Non-pigmented ciliary epithelial cell (primary cell): Measurements from ENCODE around the gene PRCP.

ENCODE experiments used
- DNase-seq: peaks from one replicate; pipeline ENCODE4 v3.0.0-alpha.2; 2010; ENCODE audit warnings: low read depth

The PRCP gene

DNA sequence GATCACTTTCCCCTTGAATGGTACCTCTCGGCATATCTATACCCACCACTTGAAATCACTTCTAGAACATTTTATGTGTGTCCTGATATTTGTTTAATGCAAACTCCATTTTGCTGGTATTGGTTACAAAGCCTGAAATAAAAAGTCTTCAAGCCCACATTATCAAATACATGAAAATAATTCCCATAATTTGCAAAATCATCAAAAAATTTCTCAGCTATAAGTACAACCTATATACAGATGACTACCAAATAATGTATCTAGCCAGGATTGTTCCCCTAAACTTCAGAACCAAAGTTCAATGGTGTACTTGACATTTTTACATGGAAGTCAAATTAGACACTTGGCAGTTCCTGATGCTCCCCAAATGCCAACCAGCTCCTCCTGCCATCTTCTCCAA is 71.8 kb downstream of the PRCP start:
- DNase-seq, result no peak

DNA sequence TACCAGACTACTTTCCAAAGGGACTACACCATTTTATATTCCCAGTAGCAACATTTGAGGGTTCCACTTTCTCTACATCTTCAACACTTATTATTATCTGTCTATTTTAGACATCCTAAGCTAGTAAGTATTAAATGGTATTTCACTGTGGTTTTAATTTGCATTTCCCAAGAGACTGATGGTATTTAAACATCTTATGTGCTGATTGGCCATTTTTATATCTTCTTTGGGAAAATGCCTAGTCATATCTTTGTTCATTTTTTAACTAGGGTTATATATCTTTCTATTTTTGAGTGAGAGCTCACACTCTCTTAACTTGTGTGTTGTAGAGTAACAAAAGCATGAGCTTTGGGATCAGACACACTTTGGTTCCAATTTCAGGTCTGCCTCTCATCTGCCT is 73.7 kb downstream of the PRCP start:
- no peak for DNase-seq

DNA sequence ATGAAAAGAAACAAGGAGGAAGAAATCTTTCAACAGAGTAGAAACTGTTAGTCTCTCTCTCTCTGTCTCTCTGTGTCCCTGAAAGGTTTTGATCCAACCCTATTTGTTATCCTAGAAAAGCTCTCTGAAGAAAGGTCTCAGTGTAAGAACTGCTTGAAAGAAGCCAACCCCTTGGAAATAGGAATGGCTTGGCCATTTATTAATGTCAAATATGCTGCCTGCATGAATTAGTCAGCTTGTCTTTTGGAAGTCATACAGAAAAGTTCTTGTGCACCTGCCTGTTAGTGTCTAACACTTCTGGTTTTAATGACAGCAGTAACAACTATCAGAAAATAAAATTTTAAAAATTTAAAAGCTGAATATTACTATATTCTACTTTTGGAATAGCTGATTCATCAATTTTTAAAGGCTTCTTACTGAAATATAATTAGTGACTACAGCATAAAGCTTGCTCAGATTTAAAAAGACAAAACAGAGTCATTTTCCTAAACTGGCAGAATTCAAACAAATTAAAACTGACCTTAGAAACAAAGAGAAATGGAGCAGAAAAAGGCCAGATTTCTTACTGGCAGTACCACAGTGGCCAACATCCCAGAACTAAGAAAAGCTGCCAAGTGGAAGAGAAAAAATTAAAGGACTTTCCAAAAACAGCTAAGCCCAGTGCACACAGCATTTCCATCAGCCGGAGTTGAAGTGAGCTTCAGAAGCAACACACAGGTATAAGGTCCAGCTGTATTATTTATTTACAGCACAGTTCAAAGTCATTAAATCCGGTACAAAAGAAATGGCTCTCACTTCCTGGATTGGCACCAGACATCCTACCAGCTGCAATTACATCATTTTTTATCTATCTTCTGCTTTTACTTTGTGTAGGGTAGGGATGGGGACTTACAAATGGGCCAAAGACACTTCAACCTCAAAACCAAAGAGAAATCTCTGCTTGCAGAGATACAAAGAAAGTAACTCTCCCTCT is 76.3 kb downstream of the PRCP start:
- no peak for DNase-seq

- no peak for DNase-seq
Observed at GRCh38 chr11:82818409-82819043, 81.7 kb downstream of the PRCP start.

- no peak for DNase-seq
Observed at GRCh38 chr11:82815406-82815805, 84.8 kb downstream of the PRCP start.

DNA sequence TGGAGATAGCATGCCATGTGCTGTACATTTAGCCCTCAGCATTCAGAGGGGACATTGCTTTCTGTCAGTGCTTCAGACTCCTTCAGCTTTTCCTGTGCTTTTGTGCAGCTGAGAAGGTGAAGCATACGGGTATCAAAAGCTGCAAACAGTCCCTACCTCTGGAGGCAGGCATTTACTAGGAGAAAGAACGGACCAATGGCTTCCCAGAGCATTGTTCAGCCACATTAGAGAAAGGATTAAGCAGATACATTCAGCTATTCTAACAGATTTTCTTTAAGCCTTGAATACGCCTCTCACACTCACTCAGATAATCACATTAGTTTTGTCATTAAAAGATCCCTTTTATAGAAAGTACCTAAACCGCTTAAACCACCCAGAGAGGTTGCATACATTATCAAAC is 85.9 kb downstream of the PRCP start:
- DNase-seq, result no peak

- no peak for DNase-seq
Observed at GRCh38 chr11:82811369-82811768, 88.9 kb downstream of the PRCP start.

GRCh38 chr11:82810738-82811137 is 89.5 kb downstream of the PRCP start:
- DNase-seq, result no peak

GRCh38 chr11:82810326-82810725 is 89.9 kb downstream of the PRCP start:
- DNase-seq, result no peak

GRCh38 chr11:82807646-82808045 is 92.6 kb downstream of the PRCP start:
- DNase-seq, result no peak

- no peak for DNase-seq
Observed at GRCh38 chr11:82802710-82803109, 97.5 kb downstream of the PRCP start.

GRCh38 chr11:82796998-82797961 is 103.0 kb downstream of the PRCP start:
- DNase-seq, result no peak

DNA sequence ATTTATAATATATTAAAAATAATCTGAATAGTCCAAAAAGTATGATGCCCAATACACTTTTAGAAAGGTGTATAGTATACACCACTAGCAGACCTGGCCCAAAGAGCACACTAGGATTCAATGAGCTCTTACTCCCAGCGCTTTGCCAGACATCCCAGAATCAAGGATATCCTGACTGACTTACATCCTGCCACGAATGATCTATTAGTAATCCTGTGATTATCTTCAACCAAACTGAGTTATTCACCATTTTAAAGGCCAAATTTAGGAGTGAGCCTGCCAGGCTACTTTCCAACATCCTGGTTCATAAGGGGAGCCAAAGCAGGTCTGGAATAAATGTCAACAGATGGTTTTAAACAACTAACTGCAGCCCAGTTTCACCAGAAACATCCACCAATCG is 105.7 kb downstream of the PRCP start:
- no peak for DNase-seq

DNA sequence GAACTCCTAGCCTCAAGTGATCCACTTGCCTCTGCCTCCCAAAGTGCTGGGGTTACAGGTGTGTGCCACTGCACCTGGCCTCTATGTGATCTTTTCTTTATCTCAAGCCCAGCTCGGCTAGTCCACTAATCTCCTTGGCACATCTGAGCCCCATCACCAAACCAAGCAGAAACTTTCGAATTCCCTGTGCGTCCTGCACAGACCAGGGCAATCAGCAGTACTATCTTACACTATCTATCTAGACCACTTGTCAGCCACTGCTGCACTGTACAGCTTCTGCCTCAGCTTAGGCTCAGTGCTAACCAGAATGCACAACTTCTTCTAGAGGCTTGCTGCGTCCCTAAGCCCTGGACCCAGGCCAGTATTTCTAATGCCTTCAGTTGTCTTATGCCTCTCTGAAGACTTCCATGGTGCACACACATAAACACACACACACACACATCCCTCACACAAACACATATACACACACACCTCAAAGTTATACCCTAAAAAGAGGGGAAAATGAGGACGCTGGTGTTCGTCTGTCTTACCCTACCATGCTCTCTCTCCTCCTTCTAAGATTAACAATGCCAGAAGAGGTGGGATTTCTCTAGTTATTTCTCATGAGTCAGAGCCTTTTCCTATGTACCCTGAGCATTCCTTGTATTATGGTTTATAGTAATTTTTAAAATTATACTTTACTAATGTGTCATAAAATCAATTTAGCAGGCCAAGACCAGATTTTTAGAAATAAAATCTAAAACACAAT is 107.2 kb downstream of the PRCP start:
- no peak for DNase-seq

DNA sequence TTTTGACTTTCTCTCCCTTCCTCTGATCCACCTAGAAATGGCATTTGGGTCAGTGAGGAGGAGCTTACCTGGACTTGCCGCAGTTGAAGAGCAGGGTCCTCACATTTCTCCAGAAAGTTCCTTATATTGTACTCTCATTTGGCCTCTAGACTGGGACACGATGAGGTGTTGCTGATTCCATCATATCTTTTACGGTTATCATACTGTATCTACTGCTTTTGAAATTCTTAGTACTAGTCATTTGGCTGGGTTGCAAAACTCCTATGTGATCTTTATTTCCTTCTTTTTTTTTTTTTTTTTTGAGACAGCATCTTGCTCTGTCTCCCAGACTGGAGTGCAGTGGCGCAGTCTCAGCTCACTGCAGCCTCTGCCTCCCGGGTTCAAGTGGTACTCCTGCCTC is 107.9 kb downstream of the PRCP start:
- DNase-seq, result no peak

DNA sequence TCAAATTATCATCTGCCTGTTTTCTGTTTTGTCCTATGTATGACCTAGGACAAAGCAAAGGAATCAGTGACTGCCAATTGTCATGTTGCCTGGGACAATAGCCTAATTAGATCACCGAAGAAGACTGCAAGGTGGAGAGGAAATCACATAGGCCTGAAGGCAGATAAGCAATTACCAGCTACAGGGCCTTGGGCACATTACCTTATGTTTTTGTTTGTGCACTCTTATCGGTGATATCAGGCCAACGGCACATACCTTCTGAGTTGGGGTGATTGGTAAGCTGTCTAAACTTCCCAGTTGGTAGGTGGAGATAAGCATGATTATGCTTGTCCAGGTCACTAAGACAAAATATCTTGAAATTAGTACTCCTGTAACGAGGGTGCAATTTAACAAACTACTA is 108.5 kb downstream of the PRCP start:
- DNase-seq, result no peak

GRCh38 chr11:82790723-82791484 is 109.3 kb downstream of the PRCP start:
- DNase-seq, result no peak

- no peak for DNase-seq
Observed at GRCh38 chr11:82787981-82788380, 112.2 kb downstream of the PRCP start.

- no peak for DNase-seq
Observed at GRCh38 chr11:82786836-82787235, 113.4 kb downstream of the PRCP start.

GRCh38 chr11:82786001-82786400 is 114.2 kb downstream of the PRCP start:
- no peak for DNase-seq
